ENCODE results near the gene CNOT9.

The CNOT9 gene

GRCh38 chr2:218623366-218623705 is 54.7 kb downstream of the CNOT9 start:
- no peaks in the 10 kb centered on the region for H3K36me3 ChIP-seq (ENCODE audit: control insufficient read depth, insufficient read depth, low read length)

GRCh38 chr2:218626369-218626768 is 57.7 kb downstream of the CNOT9 start:
- H3K36me3 ChIP-seq (ENCODE audit: control insufficient read depth, insufficient read depth, low read length) = no peaks in the 10 kb centered on the region
- no peak overlapping the region for H3K9ac ChIP-seq (ENCODE audit: low read length)
- no peaks in the 10 kb centered on the region for H3K9me3 ChIP-seq (ENCODE audit: control insufficient read depth, insufficient read depth, low read depth, low read length)
- no peaks in the 10 kb centered on the region for H3K27me3 ChIP-seq (ENCODE audit: control insufficient read depth, insufficient read depth, low read length)
- no peak overlapping the region for H3K27ac ChIP-seq (ENCODE audit: low read depth, low read length)
- no peak overlapping the region for H3K4me3 ChIP-seq (ENCODE audit: low read depth, low read length)
- H3K4me1 ChIP-seq (ENCODE audit: control insufficient read depth, insufficient read depth, low read length) = peaks cover 7% of the 10 kb centered on the region; the same call in 1 of the 2 replicates

More at GRCh38 chr2:218623366-218623705, 54.7 kb downstream of the CNOT9 start:
- H3K4me3 ChIP-seq (ENCODE audit: low read depth, low read length) = no peak overlapping the region
- H3K4me1 ChIP-seq (ENCODE audit: control insufficient read depth, insufficient read depth, low read length) = peaks cover 7% of the 10 kb centered on the region; the same call in 1 of the 2 replicates
- no peaks in the 10 kb centered on the region for H3K9me3 ChIP-seq (ENCODE audit: control insufficient read depth, insufficient read depth, low read depth, low read length)
- no peaks in the 10 kb centered on the region for H3K27me3 ChIP-seq (ENCODE audit: control insufficient read depth, insufficient read depth, low read length)
- H3K27ac ChIP-seq (ENCODE audit: low read depth, low read length) = no peak overlapping the region
- no peak overlapping the region for H3K9ac ChIP-seq (ENCODE audit: low read length)

- Histone ChIP-seq H3K27me3 (ENCODE audit: control insufficient read depth, insufficient read depth, low read length) (no peaks in the 10 kb centered on the region), H3K4me1 (ENCODE audit: control insufficient read depth, insufficient read depth, low read length) (peaks cover 4% of the 10 kb centered on the region; the same call in 1 of the 2 replicates), H3K36me3 (ENCODE audit: control insufficient read depth, insufficient read depth, low read length) (no peaks in the 10 kb centered on the region), H3K4me3 (ENCODE audit: low read depth, low read length) (no peak overlapping the region), H3K9me3 (ENCODE audit: control insufficient read depth, insufficient read depth, low read depth, low read length) (no peaks in the 10 kb centered on the region), H3K27ac (ENCODE audit: low read depth, low read length) (no peak overlapping the region), H3K9ac (ENCODE audit: low read length) (no peak overlapping the region)
Observed at GRCh38 chr2:218627939-218628338, 59.3 kb downstream of the CNOT9 start.

GRCh38 chr2:218631837-218632236 is 63.2 kb downstream of the CNOT9 start:
- H3K4me1 ChIP-seq (ENCODE audit: control insufficient read depth, insufficient read depth, low read length) = no peaks in the 10 kb centered on the region
- no peaks in the 10 kb centered on the region for H3K27me3 ChIP-seq (ENCODE audit: control insufficient read depth, insufficient read depth, low read length)
- no peak overlapping the region for H3K9ac ChIP-seq (ENCODE audit: low read length)
- no peak overlapping the region for H3K4me3 ChIP-seq (ENCODE audit: low read depth, low read length)
- H3K36me3 ChIP-seq (ENCODE audit: control insufficient read depth, insufficient read depth, low read length) = peaks cover 37% of the 10 kb centered on the region
- H3K27ac ChIP-seq (ENCODE audit: low read depth, low read length) = no peak overlapping the region
- no peaks in the 10 kb centered on the region for H3K9me3 ChIP-seq (ENCODE audit: control insufficient read depth, insufficient read depth, low read depth, low read length)

- no peaks in the 10 kb centered on the region for H3K9me3 ChIP-seq (ENCODE audit: control insufficient read depth, insufficient read depth, low read depth, low read length)
Observed at GRCh38 chr2:218635719-218636118, 67.1 kb downstream of the CNOT9 start.

GRCh38 chr2:218638372-218638771 is 69.7 kb downstream of the CNOT9 start:
- Histone ChIP-seq H3K4me1 (ENCODE audit: control insufficient read depth, insufficient read depth, low read length) (no peaks in the 10 kb centered on the region), H3K27ac (ENCODE audit: low read depth, low read length) (no peak overlapping the region), H3K9ac (ENCODE audit: low read length) (no peak overlapping the region), H3K9me3 (ENCODE audit: control insufficient read depth, insufficient read depth, low read depth, low read length) (no peaks in the 10 kb centered on the region), H3K4me3 (ENCODE audit: low read depth, low read length) (no peak overlapping the region), H3K36me3 (ENCODE audit: control insufficient read depth, insufficient read depth, low read length) (peaks cover 95% of the 10 kb centered on the region), H3K27me3 (ENCODE audit: control insufficient read depth, insufficient read depth, low read length) (no peaks in the 10 kb centered on the region)

More at GRCh38 chr2:218635719-218636118, 67.1 kb downstream of the CNOT9 start:
- Histone ChIP-seq H3K4me3 (ENCODE audit: low read depth, low read length) (no peak overlapping the region), H3K9ac (ENCODE audit: low read length) (no peak overlapping the region), H3K4me1 (ENCODE audit: control insufficient read depth, insufficient read depth, low read length) (no peaks in the 10 kb centered on the region), H3K27ac (ENCODE audit: low read depth, low read length) (no peak overlapping the region; the same call in 1 of the 2 replicates), H3K36me3 (ENCODE audit: control insufficient read depth, insufficient read depth, low read length) (peaks cover 73% of the 10 kb centered on the region), H3K27me3 (ENCODE audit: control insufficient read depth, insufficient read depth, low read length) (no peaks in the 10 kb centered on the region)

GRCh38 chr2:218642121-218642656 is 73.5 kb downstream of the CNOT9 start:
- no peak overlapping the region for H3K4me3 ChIP-seq (ENCODE audit: low read depth, low read length)
- H3K36me3 ChIP-seq (ENCODE audit: control insufficient read depth, insufficient read depth, low read length) = peaks cover 92% of the 10 kb centered on the region
- H3K9me3 ChIP-seq (ENCODE audit: control insufficient read depth, insufficient read depth, low read depth, low read length) = no peaks in the 10 kb centered on the region
- H3K27ac ChIP-seq (ENCODE audit: low read depth, low read length) = no peak overlapping the region
- H3K9ac ChIP-seq (ENCODE audit: low read length) = no peak overlapping the region
- no peaks in the 10 kb centered on the region for H3K4me1 ChIP-seq (ENCODE audit: control insufficient read depth, insufficient read depth, low read length)
- H3K27me3 ChIP-seq (ENCODE audit: control insufficient read depth, insufficient read depth, low read length) = no peaks in the 10 kb centered on the region

GRCh38 chr2:218642786-218643185 is 74.1 kb downstream of the CNOT9 start:
- Histone ChIP-seq H3K27ac (ENCODE audit: low read depth, low read length) (no peak overlapping the region), H3K4me1 (ENCODE audit: control insufficient read depth, insufficient read depth, low read length) (no peaks in the 10 kb centered on the region), H3K27me3 (ENCODE audit: control insufficient read depth, insufficient read depth, low read length) (no peaks in the 10 kb centered on the region), H3K4me3 (ENCODE audit: low read depth, low read length) (no peak overlapping the region), H3K36me3 (ENCODE audit: control insufficient read depth, insufficient read depth, low read length) (peaks cover 91% of the 10 kb centered on the region), H3K9me3 (ENCODE audit: control insufficient read depth, insufficient read depth, low read depth, low read length) (no peaks in the 10 kb centered on the region), H3K9ac (ENCODE audit: low read length) (no peak overlapping the region)

- Histone ChIP-seq H3K4me1 (ENCODE audit: control insufficient read depth, insufficient read depth, low read length) (no peaks in the 10 kb centered on the region), H3K36me3 (ENCODE audit: control insufficient read depth, insufficient read depth, low read length) (peaks cover 91% of the 10 kb centered on the region), H3K27me3 (ENCODE audit: control insufficient read depth, insufficient read depth, low read length) (no peaks in the 10 kb centered on the region), H3K27ac (ENCODE audit: low read depth, low read length) (no peak overlapping the region), H3K9ac (ENCODE audit: low read length) (no peak overlapping the region), H3K9me3 (ENCODE audit: control insufficient read depth, insufficient read depth, low read depth, low read length) (no peaks in the 10 kb centered on the region), H3K4me3 (ENCODE audit: low read depth, low read length) (no peak overlapping the region)
Observed at GRCh38 chr2:218643751-218644310, 75.2 kb downstream of the CNOT9 start.

- H3K9me3 ChIP-seq (ENCODE audit: control insufficient read depth, insufficient read depth, low read depth, low read length) = no peaks in the 10 kb centered on the region
- no peak overlapping the region for H3K9ac ChIP-seq (ENCODE audit: low read length)
- H3K27me3 ChIP-seq (ENCODE audit: control insufficient read depth, insufficient read depth, low read length) = no peaks in the 10 kb centered on the region
- H3K27ac ChIP-seq (ENCODE audit: low read depth, low read length) = no peak overlapping the region
- no peaks in the 10 kb centered on the region for H3K4me1 ChIP-seq (ENCODE audit: control insufficient read depth, insufficient read depth, low read length)
- no peak overlapping the region for H3K4me3 ChIP-seq (ENCODE audit: low read depth, low read length)
- peaks cover 92% of the 10 kb centered on the region for H3K36me3 ChIP-seq (ENCODE audit: control insufficient read depth, insufficient read depth, low read length)
Observed at GRCh38 chr2:218644721-218645120, 76.1 kb downstream of the CNOT9 start.

- Histone ChIP-seq H3K9ac (ENCODE audit: low read length) (no peak overlapping the region), H3K4me3 (ENCODE audit: low read depth, low read length) (no peak overlapping the region), H3K27ac (ENCODE audit: low read depth, low read length) (no peak overlapping the region), H3K4me1 (ENCODE audit: control insufficient read depth, insufficient read depth, low read length) (no peaks in the 10 kb centered on the region), H3K36me3 (ENCODE audit: control insufficient read depth, insufficient read depth, low read length) (peaks cover 93% of the 10 kb centered on the region), H3K27me3 (ENCODE audit: control insufficient read depth, insufficient read depth, low read length) (no peaks in the 10 kb centered on the region), H3K9me3 (ENCODE audit: control insufficient read depth, insufficient read depth, low read depth, low read length) (no peaks in the 10 kb centered on the region)
Observed at GRCh38 chr2:218645126-218645525, 76.5 kb downstream of the CNOT9 start.

All from HUES6 (cell line).